ENCODE data around the gene GDI2.
"Not testable (repeated sequence)": the region's sequence is repeated elsewhere in the genome, so short reads cannot be mapped to it uniquely, and the experiment has no call there.

Gene GDI2

DNA sequence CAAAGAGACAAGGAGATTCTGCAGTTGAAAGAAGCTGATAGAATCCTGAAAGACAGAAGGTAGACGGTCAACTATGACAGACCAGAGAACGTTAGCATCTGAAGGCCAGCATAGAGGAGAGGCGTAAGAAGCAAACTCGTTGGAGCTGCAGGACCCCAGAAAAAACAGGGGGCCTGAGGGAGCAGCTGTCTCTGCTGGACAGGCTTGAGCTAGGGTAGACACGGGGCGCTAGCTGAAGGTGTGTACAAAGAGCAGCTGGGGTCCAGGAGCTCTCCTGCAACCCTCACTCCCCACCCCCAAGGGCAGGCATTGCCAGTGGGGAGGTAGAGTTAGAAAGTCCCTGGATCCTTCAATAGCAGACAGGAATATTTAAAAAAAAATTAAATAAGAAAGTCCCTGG lies 14.6 kb upstream of the GDI2 start:
- no peak for DNase-seq (ENCODE audit: low spot score)

GRCh38 chr10:5826511-5826910 lies 13.3 kb upstream of the GDI2 start:
- DNase-seq (ENCODE audit: low spot score) = not testable (repeated sequence)

GRCh38 chr10:5818894-5819293 lies 5.7 kb upstream of the GDI2 start:
- no peak for DNase-seq (ENCODE audit: low spot score)

GRCh38 chr10:5818048-5818331 lies 4.8 kb upstream of the GDI2 start:
- DNase-seq (ENCODE audit: low spot score) = no peak

DNA sequence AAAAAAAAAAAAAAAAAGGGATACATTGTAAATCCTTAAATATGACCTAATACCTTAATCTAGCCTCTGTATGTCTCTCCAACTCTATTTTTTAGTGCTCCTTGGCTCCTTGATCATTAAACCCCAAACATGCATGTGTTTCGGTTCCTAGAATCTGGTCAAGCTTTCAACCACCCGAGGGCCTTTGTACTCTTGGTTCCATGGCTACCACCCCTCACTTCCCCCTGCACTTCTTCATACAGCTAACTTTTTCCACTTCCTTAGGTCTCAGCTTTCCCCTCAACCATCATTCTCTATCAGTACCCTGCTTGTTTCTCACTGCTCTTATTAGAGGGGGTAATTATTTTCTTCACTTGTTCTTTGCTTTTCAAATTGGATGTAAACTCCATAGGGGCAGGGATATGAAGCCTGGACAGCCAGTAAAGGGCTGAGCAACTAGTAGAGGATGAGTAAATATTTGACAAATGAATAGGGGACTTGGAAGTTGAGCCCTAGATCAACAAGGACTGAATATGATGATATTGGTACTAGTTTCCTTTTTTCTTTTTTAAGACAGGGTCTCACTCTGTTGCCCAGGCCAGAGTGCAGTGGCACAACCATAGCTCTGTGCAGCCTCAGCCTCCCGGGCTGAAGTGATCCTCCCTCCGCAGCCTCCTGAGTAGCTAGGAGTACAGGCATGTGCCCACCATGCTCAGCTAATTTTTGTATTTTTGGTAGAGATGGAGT lies 4.3 kb upstream of the GDI2 start:
- DNase-seq (ENCODE audit: low spot score) = no peak

- DNase-seq (ENCODE audit: low spot score) = no peak
Observed at GRCh38 chr10:5816170-5816569, 2.9 kb upstream of the GDI2 start.

GRCh38 chr10:5814110-5815107 lies 1.2 kb upstream of the GDI2 start:
- DNase-seq (ENCODE audit: low spot score) = no peak

- DNase-seq (ENCODE audit: low spot score) = no peak
Observed at GRCh38 chr10:5813091-5813340, 218 bp downstream of the GDI2 start.

DNA sequence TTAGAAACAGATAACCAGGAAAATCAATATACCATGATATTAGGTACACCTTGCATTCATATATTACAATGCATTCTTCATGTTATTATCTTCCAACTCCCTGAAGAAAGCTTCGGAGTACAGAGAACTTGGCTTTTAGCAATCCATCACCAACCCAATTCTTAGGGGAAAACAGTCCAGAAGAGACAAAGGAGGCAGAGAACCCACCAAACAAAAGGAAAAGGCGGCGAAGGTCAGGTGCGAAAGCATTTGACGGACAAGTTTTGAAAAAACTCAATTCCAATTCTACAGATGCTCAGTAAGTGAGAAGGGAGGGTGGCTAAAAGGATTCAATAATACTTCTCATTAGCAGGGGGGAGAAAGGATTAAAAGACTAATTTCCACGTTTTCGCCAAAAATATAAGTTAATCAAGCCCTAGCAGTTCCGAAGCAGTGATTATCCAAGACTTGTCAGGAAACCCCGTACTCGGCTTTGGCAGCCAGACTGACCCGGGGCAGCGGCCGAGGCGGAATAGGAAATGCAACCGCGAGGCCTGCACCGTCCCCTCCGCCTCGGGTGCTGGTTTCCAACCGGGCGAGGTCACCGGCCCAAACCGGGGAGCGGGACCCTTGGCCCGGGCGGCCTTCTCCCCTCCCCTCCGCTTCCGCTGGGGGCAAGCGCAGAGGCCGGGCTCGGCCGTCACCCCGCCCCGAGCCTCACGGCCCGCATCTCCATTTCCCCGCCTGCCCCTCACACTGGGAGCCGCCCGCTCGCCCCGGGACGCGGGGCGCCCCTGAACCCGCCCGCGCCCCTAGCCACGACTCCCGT lies 747 bp downstream of the GDI2 start:
- peak; percentile 36 for DNase-seq (ENCODE audit: low spot score)

DNA sequence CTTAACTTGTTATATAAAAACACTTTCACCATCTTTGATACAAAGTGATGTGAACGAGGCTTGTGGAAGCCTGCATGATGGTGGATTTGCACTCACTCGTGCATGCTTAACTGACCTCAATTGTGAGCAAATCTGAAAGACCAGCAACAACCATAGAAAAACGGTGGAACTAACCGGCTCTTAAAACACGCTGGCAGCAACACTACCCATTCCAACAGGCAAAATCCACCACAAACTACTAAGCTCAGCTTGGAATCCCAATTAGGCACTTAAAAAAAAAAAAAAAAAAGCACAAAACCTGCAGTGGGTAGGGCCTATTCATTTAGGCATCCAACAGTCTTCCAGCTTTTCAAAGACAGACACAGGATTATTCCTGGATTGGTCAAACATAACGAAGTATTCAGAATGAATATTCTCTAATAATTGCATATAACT lies 1.8 kb downstream of the GDI2 start:
- peak; percentile 52 for DNase-seq (ENCODE audit: low spot score)

DNA sequence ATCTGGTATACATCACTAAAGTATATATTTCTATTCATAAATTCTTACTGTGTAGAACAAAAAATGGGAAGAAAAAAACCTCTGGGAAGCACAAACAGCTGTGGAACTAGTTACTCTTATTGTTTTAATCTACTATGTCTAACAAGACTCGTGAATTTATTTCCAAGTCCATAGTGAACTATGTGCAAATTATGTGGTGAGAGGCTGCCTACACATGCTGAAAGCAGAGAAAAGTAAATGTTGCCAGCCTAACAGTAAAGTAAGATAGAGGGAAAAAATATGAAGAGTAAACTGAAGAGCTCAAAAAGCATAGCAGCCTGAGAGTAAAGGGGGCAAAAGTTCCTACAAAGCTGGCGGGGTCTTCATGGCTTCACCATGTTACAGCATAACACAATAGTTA lies 3.0 kb downstream of the GDI2 start:
- DNase-seq (ENCODE audit: low spot score) = no peak

DNA sequence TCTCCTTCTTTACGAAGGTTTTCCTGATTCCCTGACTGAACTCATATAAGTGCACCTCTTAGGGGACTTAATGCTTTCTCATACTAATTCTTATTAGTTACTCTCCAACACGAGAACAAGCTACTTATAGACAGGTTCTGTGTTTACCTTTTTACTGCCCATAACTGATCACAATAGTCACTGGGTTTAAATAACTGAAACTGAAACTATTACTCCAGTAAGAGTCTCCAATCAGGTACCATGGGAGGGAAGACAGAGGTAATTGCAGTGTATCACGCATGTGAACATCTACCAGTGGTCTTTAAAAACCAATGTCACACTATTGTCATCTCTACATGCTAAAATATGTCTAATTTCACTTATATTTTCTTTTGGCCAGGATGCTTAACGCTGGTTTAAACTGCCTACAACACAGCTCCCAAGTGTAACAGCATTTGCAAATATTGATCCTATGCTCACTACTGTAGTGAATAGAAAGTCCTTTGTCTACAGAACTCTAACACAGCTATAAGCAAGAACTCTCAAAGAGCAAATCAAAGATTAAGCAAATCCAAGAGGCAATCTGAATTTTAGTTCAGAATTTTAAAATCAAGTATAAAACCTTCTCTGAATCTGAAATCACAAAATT lies 3.6 kb downstream of the GDI2 start:
- DNase-seq (ENCODE audit: low spot score) = no peak

GRCh38 chr10:5808783-5809392 lies 4.3 kb downstream of the GDI2 start:
- not testable (repeated sequence) for DNase-seq (ENCODE audit: low spot score)

GRCh38 chr10:5806745-5807144 lies 6.5 kb downstream of the GDI2 start:
- DNase-seq (ENCODE audit: low spot score) = no peak

GRCh38 chr10:5805711-5806110 lies 7.5 kb downstream of the GDI2 start:
- DNase-seq (ENCODE audit: low spot score) = no peak

GRCh38 chr10:5805260-5805659 lies 8.0 kb downstream of the GDI2 start:
- DNase-seq (ENCODE audit: low spot score) = no peak

DNA sequence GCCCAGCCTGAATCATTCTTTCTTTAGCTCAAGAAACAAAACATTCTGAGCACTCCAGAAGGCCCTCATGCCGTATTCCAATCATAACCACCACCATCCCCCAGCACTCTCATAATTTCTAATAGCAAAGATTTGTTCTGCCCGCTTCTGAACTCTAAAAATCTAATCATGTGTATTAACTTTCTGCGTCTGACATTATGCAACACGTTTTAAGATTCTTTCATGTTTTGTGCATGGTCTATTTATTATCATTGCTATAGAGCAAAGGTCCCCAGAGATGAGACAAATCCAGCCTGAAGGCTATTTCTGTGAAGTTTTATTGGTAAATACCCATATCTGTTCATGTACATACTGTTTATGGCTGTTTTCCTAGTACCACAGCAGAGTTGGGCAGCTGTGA lies 8.8 kb downstream of the GDI2 start:
- no peak for DNase-seq (ENCODE audit: low spot score)

GRCh38 chr10:5800782-5801181 lies 12.5 kb downstream of the GDI2 start:
- DNase-seq (ENCODE audit: low spot score) = no peak

DNA sequence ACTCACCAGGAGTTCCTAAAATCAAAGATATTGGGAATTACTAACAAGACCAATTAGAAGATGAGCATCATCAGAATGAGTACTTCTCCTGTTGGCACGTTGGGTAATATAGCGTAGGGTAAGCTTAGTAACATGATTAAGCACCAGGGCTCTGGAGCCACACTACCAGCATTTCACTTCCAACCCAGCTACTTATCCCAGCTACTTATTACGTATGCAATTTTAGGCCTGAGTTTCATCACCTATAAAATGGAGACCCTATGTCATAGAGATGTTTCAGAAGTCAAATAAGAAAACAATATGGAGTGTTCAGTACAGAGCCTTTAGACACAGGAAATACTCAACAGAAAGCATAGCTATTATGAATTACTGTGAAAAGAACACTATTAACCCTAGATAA lies 19.0 kb downstream of the GDI2 start:
- DNase-seq (ENCODE audit: low spot score) = no peak

- no peak for DNase-seq (ENCODE audit: low spot score)
Observed at GRCh38 chr10:5789626-5790025, 23.6 kb downstream of the GDI2 start.

GRCh38 chr10:5788969-5789368 lies 24.3 kb downstream of the GDI2 start:
- DNase-seq (ENCODE audit: low spot score) = no peak

GRCh38 chr10:5783300-5783699 lies 29.9 kb downstream of the GDI2 start:
- DNase-seq (ENCODE audit: low spot score) = no peak

Measured in hepatic stellate cell (primary cell).